Neuronal stem cell (in vitro differentiated cells): ENCODE measurements around the gene CDH10.
A peak's percentile ranks its signal among the peaks of the same experiment; 100 is the strongest.

Experiments used
- DNase-seq: peaks from one replicate; pipeline ENCODE4 v3.0.0-alpha.2; 2013; ENCODE audit warnings: low spot score
- H2AFZ ChIP-seq: one replicate; pipeline ENCODE4 v1.6.1; 2013; ENCODE audit warnings: mild to moderate bottlenecking, low read length, inconsistent platforms
- H2AK5ac ChIP-seq: 2 replicates; pipeline ENCODE4 v1.6.1; 2013; ENCODE audit warnings: low read depth, mild to moderate bottlenecking, inconsistent platforms, low read length, moderate library complexity, mixed read lengths
- H2BK120ac ChIP-seq: 2 replicates; pipeline ENCODE4 v1.6.1; 2013; ENCODE audit warnings: low read depth, mild to moderate bottlenecking, inconsistent platforms, low read length, moderate library complexity, mixed read lengths
- H2BK12ac ChIP-seq: one replicate; pipeline ENCODE4 v1.6.1; 2013; ENCODE audit warnings: low read length, inconsistent platforms
- H2BK15ac ChIP-seq: 2 replicates; pipeline ENCODE4 v1.6.1; 2013; ENCODE audit warnings: mild to moderate bottlenecking, low read length, inconsistent platforms, mixed read lengths
- H2BK5ac ChIP-seq: one replicate; pipeline ENCODE4 v1.6.1; 2013; ENCODE audit warnings: inconsistent platforms, mild to moderate bottlenecking, low read length, moderate library complexity
- H3K14ac ChIP-seq: one replicate; pipeline ENCODE4 v1.6.1; 2013; ENCODE audit warnings: low read length, inconsistent platforms
- H3K18ac ChIP-seq: 2 replicates; pipeline ENCODE4 v1.6.1; 2013; ENCODE audit warnings: low read length, inconsistent platforms
- H3K23ac ChIP-seq: 2 replicates; pipeline ENCODE4 v1.6.1; 2013; ENCODE audit warnings: low read depth, mild to moderate bottlenecking, mixed read lengths, low read length, inconsistent platforms; ENCODE audit not compliant: poor library complexity
- H3K27ac ChIP-seq: replicated peaks from 3 replicates; pipeline ENCODE4 v1.5.1; 2013; ENCODE audit warnings: low read length, inconsistent platforms
- H3K27me3 ChIP-seq, 3 experiments: 2 replicates each; pipeline ENCODE4 v1.6.1; 2013; ENCODE audit warnings: low read length in 3 of 3, mild to moderate bottlenecking in 2 of 3, inconsistent platforms in 1 of 3, low read depth in 1 of 3, mixed read lengths in 1 of 3, moderate library complexity in 1 of 3; ENCODE audit not compliant: control insufficient read depth in 3 of 3, insufficient read depth in 3 of 3
- H3K36me3 ChIP-seq, 2 donors: replicated peaks in 1 of 2; 2 replicates each; pipeline ENCODE4 v1.6.1; 2013; ENCODE audit warnings: low read length in 2 of 2; ENCODE audit not compliant: control insufficient read depth in 2 of 2, insufficient read depth in 2 of 2
- H3K4ac ChIP-seq: 2 replicates; pipeline ENCODE4 v1.6.1; 2013; ENCODE audit warnings: inconsistent platforms, mild to moderate bottlenecking, low read length, moderate library complexity
- H3K4me1 ChIP-seq, 2 donors: 1 replicate in 1 of 2; 2 replicates in 1 of 2; pipeline ENCODE4 v1.6.1; 2013; ENCODE audit warnings: low read length in 2 of 2, low read depth in 1 of 2; ENCODE audit not compliant: control insufficient read depth in 2 of 2, insufficient read depth in 1 of 2
- H3K4me2 ChIP-seq: one replicate; pipeline ENCODE4 v1.6.1; 2013; ENCODE audit warnings: mild to moderate bottlenecking, low read length, inconsistent platforms; ENCODE audit not compliant: insufficient read depth, poor library complexity, severe bottlenecking
- H3K4me3 ChIP-seq, 2 donors: 2 replicates each; pipeline ENCODE4 v1.5.1; 2013; ENCODE audit warnings: low read length in 2 of 2, mild to moderate bottlenecking in 2 of 2, inconsistent platforms in 1 of 2, moderate library complexity in 1 of 2
- H3K79me1 ChIP-seq: one replicate; pipeline ENCODE4 v1.6.1; 2013; ENCODE audit warnings: low read depth, mild to moderate bottlenecking, inconsistent platforms, low read length, moderate library complexity
- H3K9ac ChIP-seq: one replicate; pipeline ENCODE4 v1.6.1; 2013; ENCODE audit warnings: mild to moderate bottlenecking, low read depth, low read length, inconsistent platforms; ENCODE audit not compliant: poor library complexity
- H3K9me3 ChIP-seq, 2 donors: replicated peaks in 1 of 2; 2 replicates each; pipeline versions ENCODE3 to v1.6.1; 2013; ENCODE audit warnings: low read length in 2 of 2, mild to moderate bottlenecking in 2 of 2, inconsistent platforms in 1 of 2, low read depth in 1 of 2, mixed read lengths in 1 of 2, moderate library complexity in 1 of 2; ENCODE audit not compliant: control insufficient read depth in 2 of 2, insufficient read depth in 1 of 2
- H4K8ac ChIP-seq: one replicate; pipeline ENCODE4 v1.6.1; 2013; ENCODE audit warnings: low read depth, mild to moderate bottlenecking, inconsistent platforms, low read length, moderate library complexity
- H4K91ac ChIP-seq: one replicate; pipeline ENCODE4 v1.6.1; 2013; ENCODE audit warnings: low read length, low read depth, mild to moderate bottlenecking, inconsistent platforms; ENCODE audit not compliant: poor library complexity
- WGBS, 2 donors: extraction: QIAGEN DNeasy Blood & Tissue Kit; methylation state at CpG; one replicate each; pipeline ENCODE4 v1.1.7; 2013; ENCODE audit warnings: missing lambda C conversion rate in 2 of 2, mixed read lengths in 1 of 2; ENCODE audit not compliant: insufficient read length in 2 of 2, insufficient replicate concordance in 1 of 2; ENCODE audit errors: extremely low coverage in 2 of 2; 5-methylcytosine and 5-hydroxymethylcytosine counted together

CDH10 gene

DNA sequence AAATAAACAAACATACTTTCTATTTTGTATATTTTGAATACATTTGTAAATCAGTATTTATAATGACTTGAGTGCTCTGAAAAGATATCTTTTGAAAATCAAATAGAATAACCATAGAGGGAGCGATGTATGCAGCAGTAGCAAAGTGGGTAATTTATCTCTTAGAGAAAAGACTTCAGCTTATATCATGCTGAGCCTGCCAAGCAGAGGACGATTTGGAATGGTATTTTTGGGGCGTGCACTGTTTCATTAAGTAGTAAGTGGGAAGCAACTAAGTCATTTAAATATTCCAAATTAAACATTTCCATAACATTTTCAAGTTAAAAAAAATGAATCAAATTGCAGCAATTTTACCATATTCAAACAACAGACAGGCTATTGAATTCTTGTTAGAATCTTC, 147.6 kb downstream of the CDH10 start:
- Histone ChIP-seq H2BK12ac (no peak overlapping the region), H3K9me3 (no peaks in the 10 kb centered on the region), H3K4me3 (no peak overlapping the region), H3K79me1 (no peaks in the 10 kb centered on the region), H2BK120ac (no peak overlapping the region), H3K27me3 (no peaks in the 10 kb centered on the region), H3K36me3 (no peaks in the 10 kb centered on the region), H3K9ac (no peak overlapping the region), H4K91ac (no peak overlapping the region), H2BK5ac (no peak overlapping the region), H2AK5ac (no peak overlapping the region), H3K4me1 (peaks cover 0 to 3% of the 10 kb centered on the region in 2 donors), H2AFZ (no peak overlapping the region), H3K4ac (no peak overlapping the region), H3K4me2 (no peak overlapping the region), H3K14ac (no peak overlapping the region), H3K27ac (no peak overlapping the region), H3K23ac (no peak overlapping the region), H3K18ac (no peak overlapping the region), H4K8ac (no peak overlapping the region), H2BK15ac (no peak overlapping the region)
- DNase-seq = no peak
- no CpG with 5 or more reads among the region's 3 CpGs for WGBS, 2 donors

- no peak overlapping the region for H2AK5ac ChIP-seq
These were observed 148.5 kb downstream of the CDH10 start for GRCh38 chr5:24496268-24496667.

GRCh38 chr5:24492229-24492628, 152.5 kb downstream of the CDH10 start:
- Histone ChIP-seq H3K27me3 (no peaks in the 10 kb centered on the region), H2AK5ac (no peak overlapping the region), H2BK15ac (no peak overlapping the region), H3K4me3 (no peak overlapping the region), H3K27ac (no peak overlapping the region), H2BK12ac (no peak overlapping the region), H3K36me3 (no peaks in the 10 kb centered on the region), H3K4ac (no peak overlapping the region), H4K8ac (no peak overlapping the region), H2BK120ac (no peak overlapping the region), H3K79me1 (no peaks in the 10 kb centered on the region), H3K9ac (no peak overlapping the region), H3K4me2 (no peak overlapping the region), H3K4me1 (peaks cover 0 to 2% of the 10 kb centered on the region in 2 donors), H3K14ac (no peak overlapping the region), H3K18ac (no peak overlapping the region), H4K91ac (no peak overlapping the region), H2AFZ (peak overlapping the region; percentile 40), H3K23ac (no peak overlapping the region), H3K9me3 (no peaks in the 10 kb centered on the region), H2BK5ac (no peak overlapping the region)
- no CpG with 5 or more reads among the region's 3 CpGs for WGBS, 2 donors
- DNase-seq = no peak

More at GRCh38 chr5:24496268-24496667, 148.5 kb downstream of the CDH10 start:
- Histone ChIP-seq H3K9me3 (no peaks in the 10 kb centered on the region), H3K4me3 (no peak overlapping the region), H3K27ac (no peak overlapping the region), H3K4ac (no peak overlapping the region), H2BK15ac (no peak overlapping the region), H2AFZ (no peak overlapping the region), H3K79me1 (no peaks in the 10 kb centered on the region), H3K27me3 (no peaks in the 10 kb centered on the region), H3K14ac (no peak overlapping the region), H3K4me2 (no peak overlapping the region), H2BK12ac (no peak overlapping the region), H3K18ac (no peak overlapping the region), H2BK120ac (no peak overlapping the region), H2BK5ac (no peak overlapping the region), H3K4me1 (peaks cover 2 to 3% of the 10 kb centered on the region in 2 donors), H4K8ac (no peak overlapping the region), H4K91ac (no peak overlapping the region), H3K9ac (no peak overlapping the region), H3K36me3 (no peaks in the 10 kb centered on the region), H3K23ac (no peak overlapping the region)
- no CpG with 5 or more reads among the region's 2 CpGs for WGBS, 2 donors
- DNase-seq = no peak

- Histone ChIP-seq H3K4ac (no peak overlapping the region), H2BK15ac (no peak overlapping the region), H2BK12ac (no peak overlapping the region), H3K4me2 (no peak overlapping the region), H3K14ac (no peak overlapping the region), H2AFZ (no peak overlapping the region), H3K9me3 (no peaks in the 10 kb centered on the region), H3K27ac (no peak overlapping the region), H3K27me3 (no peaks in the 10 kb centered on the region), H3K23ac (no peak overlapping the region), H4K91ac (no peak overlapping the region), H3K4me1 (peaks cover 0 to 2% of the 10 kb centered on the region in 2 donors), H3K4me3 (no peak overlapping the region), H4K8ac (no peak overlapping the region), H3K79me1 (no peaks in the 10 kb centered on the region), H3K18ac (no peak overlapping the region), H2BK5ac (no peak overlapping the region), H2AK5ac (no peak overlapping the region), H3K36me3 (no peaks in the 10 kb centered on the region), H2BK120ac (no peak overlapping the region), H3K9ac (no peak overlapping the region)
- no CpG with 5 or more reads among the region's 3 CpGs for WGBS, 2 donors
- no peak for DNase-seq
These were observed 153.3 kb downstream of the CDH10 start for GRCh38 chr5:24491490-24491889.
